ENCODE data around the gene SYNDIG1.

Gene SYNDIG1

GRCh38 chr20:24473435-24474223 lies 4.2 kb downstream of the SYNDIG1 start:
- DNase-seq = no peak

- no peak for DNase-seq
These were observed 8.6 kb downstream of the SYNDIG1 start for GRCh38 chr20:24477831-24478547.

- no peak for DNase-seq
These were observed 9.2 kb downstream of the SYNDIG1 start for GRCh38 chr20:24478584-24478983.

GRCh38 chr20:24479106-24479505 lies 9.7 kb downstream of the SYNDIG1 start:
- no peak for DNase-seq

GRCh38 chr20:24479595-24479994 lies 10.2 kb downstream of the SYNDIG1 start:
- DNase-seq = no peak

- DNase-seq = no peak
These were observed 11.1 kb downstream of the SYNDIG1 start for GRCh38 chr20:24480509-24480908.

- DNase-seq = no peak
These were observed 11.7 kb downstream of the SYNDIG1 start for GRCh38 chr20:24481173-24481572.

GRCh38 chr20:24483435-24484080 lies 14.1 kb downstream of the SYNDIG1 start:
- DNase-seq = no peak

- DNase-seq = no peak
These were observed 14.6 kb downstream of the SYNDIG1 start for GRCh38 chr20:24484081-24484450.

- no peak for DNase-seq
These were observed 16.6 kb downstream of the SYNDIG1 start for GRCh38 chr20:24485981-24486380.

- DNase-seq = no peak
These were observed 17.8 kb downstream of the SYNDIG1 start for GRCh38 chr20:24487240-24487639.

- DNase-seq = no peak
These were observed 18.2 kb downstream of the SYNDIG1 start for GRCh38 chr20:24487648-24488047.

GRCh38 chr20:24488064-24488799 lies 18.8 kb downstream of the SYNDIG1 start:
- no peak for DNase-seq

GRCh38 chr20:24488800-24489175 lies 19.4 kb downstream of the SYNDIG1 start:
- no peak for DNase-seq

GRCh38 chr20:24489193-24489592 lies 19.8 kb downstream of the SYNDIG1 start:
- no peak for DNase-seq

- no peak for DNase-seq
These were observed 20.3 kb downstream of the SYNDIG1 start for GRCh38 chr20:24489631-24490260.

- no peak for DNase-seq
These were observed 21.2 kb downstream of the SYNDIG1 start for GRCh38 chr20:24490598-24490997.

- no peak for DNase-seq
These were observed 21.8 kb downstream of the SYNDIG1 start for GRCh38 chr20:24491041-24491756.

- no peak for DNase-seq
These were observed 22.7 kb downstream of the SYNDIG1 start for GRCh38 chr20:24492031-24492607.

- no peak for DNase-seq
These were observed 23.3 kb downstream of the SYNDIG1 start for GRCh38 chr20:24492698-24493097.

GRCh38 chr20:24493181-24493580 lies 23.8 kb downstream of the SYNDIG1 start:
- no peak for DNase-seq

All from CD4-positive, alpha-beta T cell treated with Interferon gamma for 1 hour (primary cell).